ENCODE results near the gene HDHD3.

HDHD3 gene

DNA sequence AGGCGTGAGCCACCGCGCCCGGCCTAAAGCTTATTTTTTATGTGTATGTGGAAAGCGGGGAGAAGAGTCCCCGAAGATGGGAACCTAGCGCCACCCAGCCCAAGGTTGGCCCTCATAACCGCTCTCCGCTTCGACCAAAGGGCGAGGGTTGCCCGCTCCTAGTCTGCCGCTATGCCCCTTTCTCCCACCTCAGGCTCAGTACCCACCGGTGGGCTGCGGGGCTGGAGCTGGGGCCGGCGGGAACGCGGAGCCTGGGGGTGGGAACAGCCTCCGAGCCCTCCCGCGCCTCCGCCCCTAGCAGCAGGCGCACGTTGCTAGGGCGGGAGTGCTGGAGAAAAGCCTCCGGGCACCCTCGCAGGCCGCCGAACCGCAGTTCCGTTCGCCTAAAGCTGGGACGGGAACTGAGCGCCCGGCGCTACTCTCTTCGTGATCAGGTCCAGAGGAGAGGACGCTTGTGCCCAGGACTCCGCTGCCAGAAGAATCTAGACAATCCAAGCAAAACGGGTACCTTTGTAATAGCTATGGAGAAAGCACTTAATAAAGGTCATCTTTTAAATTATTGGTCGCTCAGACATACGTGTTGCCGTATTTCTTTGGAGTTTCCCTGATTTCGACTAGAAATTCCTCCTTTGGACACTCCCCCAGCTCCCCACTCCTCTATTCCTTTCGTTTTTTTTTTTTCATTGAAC lies 36.6 kb downstream of the HDHD3 start, which contains the start of gene WDR31:
Gene WDR31 (minus strand): TSS at position 265 of the 689 bp plus-strand sequence. CDS start 8,253 bp downstream, outside the sequence.
- TF ChIP-seq TAF1 (IDR thresholded peaks at IDR 0.05; ENCODE audit: low read depth, low read length): peak; percentile 80
- peak; percentile 67; the same call in 1 of the 2 replicates for TF ChIP-seq POLR2AphosphoS5 (IDR thresholded peaks at IDR 0.05; ENCODE audit: low read depth, low read length)
- TF ChIP-seq PAX5 (IDR thresholded peaks at IDR 0.05; ENCODE audit: insufficient read depth, low read length, severe bottlenecking): peak; percentile 90
- peak; percentile 79 for TF ChIP-seq POLR2A (IDR thresholded peaks at IDR 0.05; ENCODE audit: low read depth, low read length)
- peak; percentile 47; the same call in 1 of the 2 replicates for TF ChIP-seq SPI1 (IDR thresholded peaks at IDR 0.05; ENCODE audit: low read depth, low read length)
- no peak for TF ChIP-seq POU2F2 (IDR thresholded peaks at IDR 0.05; ENCODE audit: low read depth, low read length)
- FAIRE-seq (peak; percentile 80), DNase-seq (ENCODE audit: insufficient read length, low spot score) (peak; percentile 88)

DNA sequence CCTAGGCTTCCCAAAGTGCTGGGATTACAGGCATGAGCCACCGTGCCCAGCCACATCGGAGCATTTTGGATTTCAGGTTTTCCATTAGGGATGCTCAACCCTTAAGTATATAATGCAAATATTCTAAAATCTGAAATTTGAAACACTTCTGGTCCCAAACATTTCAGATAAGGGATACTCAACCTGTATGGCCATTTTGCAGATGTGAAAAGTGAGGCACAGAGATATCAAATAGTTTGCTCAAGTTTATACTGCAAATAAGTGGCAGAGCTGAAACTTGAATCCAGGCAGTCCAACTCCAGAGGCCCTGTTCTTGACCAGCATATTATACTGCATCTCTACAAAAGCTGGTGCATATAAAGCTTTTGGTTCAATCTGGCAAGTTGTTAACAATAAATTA lies 39.1 kb downstream of the HDHD3 start:
- no peak for FAIRE-seq
- no peak for TF ChIP-seq TAF1 (IDR thresholded peaks at IDR 0.05; ENCODE audit: low read depth, low read length)
- no peak for TF ChIP-seq POU2F2 (IDR thresholded peaks at IDR 0.05; ENCODE audit: low read depth, low read length)
- no peak for TF ChIP-seq POLR2AphosphoS5 (IDR thresholded peaks at IDR 0.05; ENCODE audit: low read depth, low read length)
- TF ChIP-seq POLR2A (IDR thresholded peaks at IDR 0.05; ENCODE audit: low read depth, low read length): no peak
- no peak for DNase-seq (ENCODE audit: insufficient read length, low spot score)

DNA sequence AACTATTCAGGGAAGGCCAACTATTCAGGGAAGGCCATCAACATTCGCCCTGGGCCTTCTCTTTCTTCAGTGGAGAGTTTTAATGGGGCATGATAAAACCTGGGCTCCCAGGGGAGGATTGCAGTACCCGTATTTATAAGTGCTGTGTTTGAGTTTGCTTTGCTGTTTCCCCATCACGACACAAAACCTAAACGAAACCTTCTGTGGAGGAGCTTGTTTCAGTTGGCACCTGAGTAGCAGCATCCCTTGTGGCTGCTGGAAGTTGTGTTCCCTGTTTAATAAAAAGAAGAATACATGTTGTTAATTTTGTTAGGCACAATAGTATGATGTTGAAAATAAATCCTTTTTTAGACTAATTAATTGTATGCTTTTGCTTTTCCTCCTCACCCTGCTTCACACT lies 45.0 kb downstream of the HDHD3 start:
- no peak for FAIRE-seq
- DNase-seq (ENCODE audit: insufficient read length, low spot score): no peak
- TF ChIP-seq SPI1 (IDR thresholded peaks at IDR 0.05; ENCODE audit: low read depth, low read length): no peak
- TF ChIP-seq POLR2AphosphoS5 (IDR thresholded peaks at IDR 0.05; ENCODE audit: low read depth, low read length): no peak
- TF ChIP-seq POU2F2 (IDR thresholded peaks at IDR 0.05; ENCODE audit: low read depth, low read length): no peak
- TF ChIP-seq TAF1 (IDR thresholded peaks at IDR 0.05; ENCODE audit: low read depth, low read length): no peak
- no peak for TF ChIP-seq POLR2A (IDR thresholded peaks at IDR 0.05; ENCODE audit: low read depth, low read length)
- TF ChIP-seq PAX5 (IDR thresholded peaks at IDR 0.05; ENCODE audit: insufficient read depth, low read length, severe bottlenecking): no peak

DNA sequence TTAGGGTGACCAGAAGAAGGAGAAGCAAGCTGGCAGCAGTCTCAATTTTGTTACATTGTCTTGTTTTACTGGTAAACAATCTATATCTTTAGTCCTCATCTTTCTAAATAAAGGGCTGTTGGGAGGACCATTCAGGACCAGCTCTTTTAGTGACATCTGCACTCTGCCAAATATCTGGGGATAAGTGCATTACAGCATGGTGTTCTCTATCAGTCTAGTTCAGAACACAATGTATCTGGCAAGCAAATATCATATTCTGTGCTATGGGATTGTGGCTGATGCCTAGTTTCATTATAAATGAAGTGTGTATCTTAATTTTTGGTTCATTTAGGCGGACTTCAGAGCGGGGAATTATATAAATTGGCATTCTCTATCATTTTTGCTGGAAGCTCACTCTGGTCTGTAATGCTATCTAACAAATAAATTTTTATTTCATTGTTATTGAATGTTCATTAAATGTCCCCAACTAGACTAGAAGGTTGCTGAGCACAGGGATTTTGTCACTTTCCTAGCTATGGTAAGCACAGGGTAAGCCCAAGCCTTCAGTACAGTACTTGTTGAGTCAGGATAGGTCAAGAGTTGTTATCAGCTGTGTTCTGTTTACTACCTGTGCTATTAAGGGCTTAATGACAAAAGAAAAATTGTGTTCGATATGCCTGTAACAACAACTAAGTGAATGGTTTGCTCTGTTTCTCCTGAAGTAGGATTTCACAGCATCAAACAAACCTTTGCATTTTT lies 48.6 kb downstream of the HDHD3 start:
- no peak for TF ChIP-seq POLR2AphosphoS5 (IDR thresholded peaks at IDR 0.05; ENCODE audit: low read depth, low read length)
- TF ChIP-seq SPI1 (IDR thresholded peaks at IDR 0.05; ENCODE audit: low read depth, low read length): no peak
- no peak for TF ChIP-seq POU2F2 (IDR thresholded peaks at IDR 0.05; ENCODE audit: low read depth, low read length)
- no peak for TF ChIP-seq PAX5 (IDR thresholded peaks at IDR 0.05; ENCODE audit: insufficient read depth, low read length, severe bottlenecking)
- no peak for TF ChIP-seq POLR2A (IDR thresholded peaks at IDR 0.05; ENCODE audit: low read depth, low read length)
- no peak for TF ChIP-seq TAF1 (IDR thresholded peaks at IDR 0.05; ENCODE audit: low read depth, low read length)
- DNase-seq (ENCODE audit: insufficient read length, low spot score) (no peak), FAIRE-seq (no peak)

DNA sequence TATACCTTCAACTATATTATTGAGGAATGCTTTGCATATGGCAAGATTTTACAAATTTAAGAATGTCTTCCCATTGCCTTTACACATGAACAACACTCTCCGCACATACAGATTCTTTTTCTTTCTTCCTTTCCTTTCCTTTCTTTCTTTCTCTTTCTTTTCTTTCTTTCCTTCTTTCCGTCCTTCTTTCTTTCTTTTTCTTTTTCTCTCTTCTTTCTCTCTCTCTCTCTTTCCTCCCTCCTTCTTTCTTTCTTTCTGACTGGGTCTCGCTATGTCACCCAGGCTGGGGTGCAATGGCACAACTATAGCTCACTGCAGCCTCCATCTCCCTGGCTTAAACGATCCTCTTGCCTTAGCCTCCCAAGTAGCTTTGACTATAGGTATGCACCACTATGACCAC lies 50.6 kb downstream of the HDHD3 start:
- TF ChIP-seq POLR2A (IDR thresholded peaks at IDR 0.05; ENCODE audit: low read depth, low read length) (no peak), PAX5 (IDR thresholded peaks at IDR 0.05; ENCODE audit: insufficient read depth, low read length, severe bottlenecking) (no peak), TAF1 (IDR thresholded peaks at IDR 0.05; ENCODE audit: low read depth, low read length) (no peak), POU2F2 (IDR thresholded peaks at IDR 0.05; ENCODE audit: low read depth, low read length) (no peak), POLR2AphosphoS5 (IDR thresholded peaks at IDR 0.05; ENCODE audit: low read depth, low read length) (no peak), SPI1 (IDR thresholded peaks at IDR 0.05; ENCODE audit: low read depth, low read length) (no peak)
- no peak for FAIRE-seq
- DNase-seq (ENCODE audit: insufficient read length, low spot score): no peak

Data from GM12891 (cell line).